ENCODE results near the gene SIGMAR1.

GRCh38 chr9:34625186-34625486, 12.5 kb downstream of the SIGMAR1 start:
- no peak for TF ChIP-seq CTCF (conservative IDR thresholded peaks at IDR 0.05; ENCODE audit: low read depth, low read length)
- no peak for TF ChIP-seq BHLHE40 (IDR thresholded peaks at IDR 0.05; ENCODE audit: low read depth, low read length)
- TF ChIP-seq MXI1 (IDR thresholded peaks at IDR 0.05; ENCODE audit: borderline replicate concordance, low read depth, low read length) = no peak
- no peak for TF ChIP-seq POLR2A (IDR thresholded peaks at IDR 0.05; ENCODE audit: low read depth, low read length)
- TF ChIP-seq, protein P1, sequence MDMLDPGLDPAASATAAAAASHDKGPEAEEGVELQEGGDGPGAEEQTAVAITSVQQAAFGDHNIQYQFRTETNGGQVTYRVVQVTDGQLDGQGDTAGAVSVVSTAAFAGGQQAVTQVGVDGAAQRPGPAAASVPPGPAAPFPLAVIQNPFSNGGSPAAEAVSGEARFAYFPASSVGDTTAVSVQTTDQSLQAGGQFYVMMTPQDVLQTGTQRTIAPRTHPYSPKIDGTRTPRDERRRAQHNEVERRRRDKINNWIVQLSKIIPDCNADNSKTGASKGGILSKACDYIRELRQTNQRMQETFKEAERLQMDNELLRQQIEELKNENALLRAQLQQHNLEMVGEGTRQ (IDR thresholded peaks at IDR 0.05; ENCODE audit: low read depth, low read length) = no peak
- TF ChIP-seq SMC3 (IDR thresholded peaks at IDR 0.05; ENCODE audit: low read depth, low read length) = no peak
- no peak for TF ChIP-seq RCOR1 (IDR thresholded peaks at IDR 0.05; ENCODE audit: insufficient replicate concordance, low read length)
- no peak for TF ChIP-seq CEBPB (IDR thresholded peaks at IDR 0.05; ENCODE audit: low read depth, low read length)

Measured in IMR-90 (cell line).